Prostate gland (tissue), 2 donors: ENCODE data around the gene LTC4S.

Experiments used
- POLR2AphosphoS5 ChIP-seq: sonication (generic); formaldehyde crosslinking; IDR thresholded peaks from one replicate; pipeline ENCODE4 v1.6.1; 2017; ENCODE audit warnings: antibody characterized with exemption
- TF ChIP-seq, protein P1 (sequence below), 4 experiments: fragments of 200-600 bp in 2 of 4; fragments of 450-650 bp in 2 of 4; sonication (generic) in 2 of 4; IDR thresholded peaks; 1 replicate in 3 of 4; 2 replicates in 1 of 4; pipeline ENCODE4 v1.5.1; 2016 to 2019; ENCODE audit warnings: antibody characterized with exemption in 4 of 4, mild to moderate bottlenecking in 2 of 4, moderate library complexity in 2 of 4

- no peak for TF ChIP-seq POLR2AphosphoS5
- TF ChIP-seq, protein P1, sequence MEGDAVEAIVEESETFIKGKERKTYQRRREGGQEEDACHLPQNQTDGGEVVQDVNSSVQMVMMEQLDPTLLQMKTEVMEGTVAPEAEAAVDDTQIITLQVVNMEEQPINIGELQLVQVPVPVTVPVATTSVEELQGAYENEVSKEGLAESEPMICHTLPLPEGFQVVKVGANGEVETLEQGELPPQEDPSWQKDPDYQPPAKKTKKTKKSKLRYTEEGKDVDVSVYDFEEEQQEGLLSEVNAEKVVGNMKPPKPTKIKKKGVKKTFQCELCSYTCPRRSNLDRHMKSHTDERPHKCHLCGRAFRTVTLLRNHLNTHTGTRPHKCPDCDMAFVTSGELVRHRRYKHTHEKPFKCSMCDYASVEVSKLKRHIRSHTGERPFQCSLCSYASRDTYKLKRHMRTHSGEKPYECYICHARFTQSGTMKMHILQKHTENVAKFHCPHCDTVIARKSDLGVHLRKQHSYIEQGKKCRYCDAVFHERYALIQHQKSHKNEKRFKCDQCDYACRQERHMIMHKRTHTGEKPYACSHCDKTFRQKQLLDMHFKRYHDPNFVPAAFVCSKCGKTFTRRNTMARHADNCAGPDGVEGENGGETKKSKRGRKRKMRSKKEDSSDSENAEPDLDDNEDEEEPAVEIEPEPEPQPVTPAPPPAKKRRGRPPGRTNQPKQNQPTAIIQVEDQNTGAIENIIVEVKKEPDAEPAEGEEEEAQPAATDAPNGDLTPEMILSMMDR (IDR thresholded peaks at IDR 0.05): no peak
Measured at GRCh38 chr5:179781846-179782245, 11.9 kb upstream of the LTC4S start.
